Tibial artery (tissue), 4 donors: ENCODE measurements around the gene IGF2R.

ENCODE experiments used
- DNase-seq, 2 donors: peaks; one replicate each; pipeline ENCODE4 v3.0.0-alpha.2; 2019
- H3K27ac ChIP-seq, 2 donors: fragments of 200-600 bp; sonication (generic) in 1 of 2; 1 replicate in 1 of 2; 2 replicates in 1 of 2; pipeline ENCODE4 v1.5.1; 2018 to 2019; ENCODE audit warnings: mild to moderate bottlenecking in 1 of 2
- H3K27me3 ChIP-seq, 2 donors: fragments of 200-600 bp; sonication (generic) in 1 of 2; one replicate each; pipeline versions ENCODE4 v1.5.1 to v1.6.0; 2016 to 2019
- H3K36me3 ChIP-seq, 3 donors: fragments of 200-600 bp; sonication (generic) in 2 of 3; one replicate each; pipeline ENCODE4 v1.5.1; 2016 to 2019; ENCODE audit warnings: mild to moderate bottlenecking in 2 of 3
- H3K4me1 ChIP-seq, 4 donors: fragments of 200-600 bp; sonication (generic) in 2 of 4; 1 replicate in 3 of 4; 2 replicates in 1 of 4; pipeline ENCODE4 v1.5.1; 2016 to 2019
- H3K4me3 ChIP-seq, 2 donors: fragments of 200-600 bp; sonication (generic) in 1 of 2; 1 replicate in 1 of 2; 2 replicates in 1 of 2; pipeline ENCODE4 v1.5.1; 2018 to 2019; ENCODE audit warnings: mild to moderate bottlenecking in 2 of 2
- H3K9me3 ChIP-seq, 3 donors: fragments of 200-600 bp; sonication (generic) in 1 of 3; one replicate each; pipeline ENCODE4 v1.5.1; 2016 to 2019
- intact Hi-C: fragments of 100-400 bp; cut with DNase I; formaldehyde crosslinking; loops from one replicate; pipeline ENCODE4 v1.15.0; 2023; ENCODE audit warnings: low total_unique reads
- TF ChIP-seq, protein P1 (sequence below), 2 experiments: fragments of 200-600 bp in 1 of 2; fragments of 450-650 bp in 1 of 2; IDR thresholded peaks; one replicate each; pipeline ENCODE4 v1.5.1; 2017 to 2019; ENCODE audit warnings: antibody characterized with exemption in 2 of 2, mild to moderate bottlenecking in 1 of 2, moderate library complexity in 1 of 2

Gene IGF2R

DNA sequence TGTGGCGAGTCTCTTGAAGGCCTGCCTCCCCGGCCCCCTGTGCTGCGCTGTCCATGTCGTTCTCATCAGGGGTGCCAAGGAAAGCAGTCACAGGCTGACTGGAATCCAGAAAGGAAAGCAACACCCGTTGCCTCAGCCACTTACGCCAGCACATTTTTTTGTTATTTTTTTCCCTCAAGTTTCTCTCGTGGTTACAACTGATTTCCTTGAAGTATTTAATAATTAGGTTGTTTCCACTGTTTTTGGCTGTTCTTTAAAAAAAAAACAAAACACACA, 134.9 kb downstream of the IGF2R start:
- H3K27me3 ChIP-seq: no peaks in the 10 kb centered on the region
- H3K9me3 ChIP-seq: no peaks in the 10 kb centered on the region
- H3K4me3 ChIP-seq: no peak overlapping the region
- peaks cover 19 to 60% (median 35%) of the 10 kb centered on the region in 3 donors for H3K36me3 ChIP-seq
- intact Hi-C loops: no loop called here
- peaks cover 0 to 26% (median 12%) of the 10 kb centered on the region in 4 donors for H3K4me1 ChIP-seq
- DNase-seq: peak; percentile 50 to 86
- TF ChIP-seq, protein P1, sequence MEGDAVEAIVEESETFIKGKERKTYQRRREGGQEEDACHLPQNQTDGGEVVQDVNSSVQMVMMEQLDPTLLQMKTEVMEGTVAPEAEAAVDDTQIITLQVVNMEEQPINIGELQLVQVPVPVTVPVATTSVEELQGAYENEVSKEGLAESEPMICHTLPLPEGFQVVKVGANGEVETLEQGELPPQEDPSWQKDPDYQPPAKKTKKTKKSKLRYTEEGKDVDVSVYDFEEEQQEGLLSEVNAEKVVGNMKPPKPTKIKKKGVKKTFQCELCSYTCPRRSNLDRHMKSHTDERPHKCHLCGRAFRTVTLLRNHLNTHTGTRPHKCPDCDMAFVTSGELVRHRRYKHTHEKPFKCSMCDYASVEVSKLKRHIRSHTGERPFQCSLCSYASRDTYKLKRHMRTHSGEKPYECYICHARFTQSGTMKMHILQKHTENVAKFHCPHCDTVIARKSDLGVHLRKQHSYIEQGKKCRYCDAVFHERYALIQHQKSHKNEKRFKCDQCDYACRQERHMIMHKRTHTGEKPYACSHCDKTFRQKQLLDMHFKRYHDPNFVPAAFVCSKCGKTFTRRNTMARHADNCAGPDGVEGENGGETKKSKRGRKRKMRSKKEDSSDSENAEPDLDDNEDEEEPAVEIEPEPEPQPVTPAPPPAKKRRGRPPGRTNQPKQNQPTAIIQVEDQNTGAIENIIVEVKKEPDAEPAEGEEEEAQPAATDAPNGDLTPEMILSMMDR (IDR thresholded peaks at IDR 0.05): no peak
- peak overlapping the region; percentile 78 to 79 for H3K27ac ChIP-seq

GRCh38 chr6:160104821-160105517, 136.1 kb downstream of the IGF2R start:
- TF ChIP-seq, protein P1 (IDR thresholded peaks at IDR 0.05): no peak
- peak in 1 of 2 donors; percentile 54 for DNase-seq
- peaks cover 19 to 66% (median 34%) of the 10 kb centered on the region in 3 donors for H3K36me3 ChIP-seq
- H3K27me3 ChIP-seq: no peaks in the 10 kb centered on the region
- intact Hi-C loops: no loop called here
- H3K9me3 ChIP-seq: no peaks in the 10 kb centered on the region
- peaks cover 0 to 26% (median 12%) of the 10 kb centered on the region in 4 donors for H3K4me1 ChIP-seq
- peak overlapping the region; percentile 78 to 79 for H3K27ac ChIP-seq
- no peak overlapping the region for H3K4me3 ChIP-seq

GRCh38 chr6:160106010-160106409, 137.1 kb downstream of the IGF2R start:
- intact Hi-C loops: no loop called here
- H3K9me3 ChIP-seq: no peaks in the 10 kb centered on the region
- H3K4me3 ChIP-seq: no peak overlapping the region
- H3K4me1 ChIP-seq: peaks cover 0 to 19% (median 12%) of the 10 kb centered on the region in 4 donors
- no peak overlapping the region for H3K27ac ChIP-seq
- TF ChIP-seq, protein P1 (IDR thresholded peaks at IDR 0.05): no peak
- DNase-seq: peak in 1 of 2 donors; percentile 43
- no peaks in the 10 kb centered on the region for H3K27me3 ChIP-seq
- H3K36me3 ChIP-seq: peaks cover 19 to 76% (median 39%) of the 10 kb centered on the region in 3 donors

DNA sequence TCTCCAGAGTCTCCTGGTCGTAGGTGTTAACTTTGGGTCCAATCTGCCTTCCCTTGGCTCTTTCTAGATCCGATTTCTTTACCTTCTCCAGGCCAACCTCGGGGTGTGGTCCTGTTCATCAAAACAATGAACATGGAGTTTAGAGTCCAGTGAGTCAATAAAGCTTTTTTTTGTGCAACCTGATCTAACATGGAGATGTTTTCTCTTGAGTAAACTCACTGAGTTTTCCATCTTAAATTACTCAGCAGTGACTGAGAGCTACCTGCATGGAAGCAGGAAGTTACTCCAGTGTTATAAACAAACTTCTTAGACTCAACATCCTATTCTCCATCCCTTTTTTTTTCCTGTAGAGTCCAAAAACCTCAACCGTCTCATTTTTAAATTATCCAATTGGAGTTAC, 137.8 kb downstream of the IGF2R start:
- Histone ChIP-seq H3K27me3 (no peaks in the 10 kb centered on the region), H3K27ac (no peak overlapping the region), H3K36me3 (peaks cover 19 to 69% (median 39%) of the 10 kb centered on the region in 3 donors), H3K9me3 (no peaks in the 10 kb centered on the region), H3K4me1 (peaks cover 0 to 19% (median 12%) of the 10 kb centered on the region in 4 donors), H3K4me3 (no peak overlapping the region)
- peak in 1 of 2 donors; percentile 11 for DNase-seq
- intact Hi-C loops: no loop called here
- TF ChIP-seq, protein P1 (IDR thresholded peaks at IDR 0.05): no peak

- H3K27ac ChIP-seq: no peak overlapping the region
- no peak overlapping the region for H3K4me3 ChIP-seq
- H3K4me1 ChIP-seq: peaks cover 0 to 15% (median 9%) of the 10 kb centered on the region in 4 donors
- H3K9me3 ChIP-seq: no peaks in the 10 kb centered on the region
- H3K27me3 ChIP-seq: no peaks in the 10 kb centered on the region
- intact Hi-C loops: no loop called here
- TF ChIP-seq, protein P1 (IDR thresholded peaks at IDR 0.05): no peak
- DNase-seq: peak in 1 of 2 donors; percentile 41
- peaks cover 19 to 56% (median 39%) of the 10 kb centered on the region in 3 donors for H3K36me3 ChIP-seq
These were observed 139.2 kb downstream of the IGF2R start for GRCh38 chr6:160108077-160108476.
